Measurements from ENCODE around the gene FSCN2. TPM values are rescaled to one million over a fixed set of nuclear protein-coding genes. Genes with fewer than 3 reads are reported as not detected.

FSCN2 gene
- polyA plus RNA-seq, 1 donor (not counting 4 experiments of a cell fraction or from before 2014, with no cell fraction given) = not detected

DNA sequence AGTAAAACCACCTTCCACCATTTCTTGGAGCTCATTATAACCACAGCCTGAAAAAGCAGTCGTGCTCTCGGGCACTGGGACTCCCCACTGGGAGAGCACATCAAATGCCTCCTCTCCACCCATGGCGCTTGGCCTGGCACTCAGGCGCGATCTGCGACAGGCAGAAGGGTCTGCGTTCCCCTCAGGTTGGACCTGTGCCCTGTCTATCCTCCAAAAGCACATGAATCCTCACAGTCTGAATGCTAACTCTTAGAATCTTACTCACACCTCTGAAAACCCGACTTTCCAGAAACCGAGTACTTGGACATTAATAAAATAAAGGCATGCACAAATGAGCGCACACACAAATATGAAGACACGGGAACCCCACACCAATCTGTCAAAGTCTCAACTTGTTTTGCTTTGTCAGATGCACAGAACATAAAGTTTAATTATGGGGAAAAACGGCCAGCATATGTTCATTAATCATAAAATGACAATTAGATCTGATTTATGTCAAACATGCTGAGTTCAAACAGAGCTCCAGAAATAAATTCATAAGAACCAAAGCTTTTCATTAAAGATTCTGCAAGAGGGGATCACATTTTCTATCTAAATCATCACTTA is 44.5 kb downstream of the FSCN2 start:
- peaks cover 44 to 45% of the 10 kb centered on the region in 2 experiments for H3K36me3 ChIP-seq (ENCODE audit: control insufficient read depth in 2 of 2, extremely low read depth in 1 of 2, insufficient read depth in 2 of 2, low read length in 2 of 2)
- H2AFZ ChIP-seq (ENCODE audit: control insufficient read depth, low read length) = no peak overlapping the region
- H3K9ac ChIP-seq (ENCODE audit: control insufficient read depth, extremely low read depth, insufficient read depth, low read length) = no peak overlapping the region
- peaks cover 28% of the 10 kb centered on the region for H3K4me1 ChIP-seq (ENCODE audit: control insufficient read depth, extremely low read depth, insufficient read depth, low read length)
- DNase-seq (ENCODE audit: low read depth, low spot score) (no peak), FAIRE-seq (no peak)
- H3K27ac ChIP-seq (ENCODE audit: control insufficient read depth, insufficient read depth, low read length) = no peak overlapping the region
- TF ChIP-seq, protein P1, sequence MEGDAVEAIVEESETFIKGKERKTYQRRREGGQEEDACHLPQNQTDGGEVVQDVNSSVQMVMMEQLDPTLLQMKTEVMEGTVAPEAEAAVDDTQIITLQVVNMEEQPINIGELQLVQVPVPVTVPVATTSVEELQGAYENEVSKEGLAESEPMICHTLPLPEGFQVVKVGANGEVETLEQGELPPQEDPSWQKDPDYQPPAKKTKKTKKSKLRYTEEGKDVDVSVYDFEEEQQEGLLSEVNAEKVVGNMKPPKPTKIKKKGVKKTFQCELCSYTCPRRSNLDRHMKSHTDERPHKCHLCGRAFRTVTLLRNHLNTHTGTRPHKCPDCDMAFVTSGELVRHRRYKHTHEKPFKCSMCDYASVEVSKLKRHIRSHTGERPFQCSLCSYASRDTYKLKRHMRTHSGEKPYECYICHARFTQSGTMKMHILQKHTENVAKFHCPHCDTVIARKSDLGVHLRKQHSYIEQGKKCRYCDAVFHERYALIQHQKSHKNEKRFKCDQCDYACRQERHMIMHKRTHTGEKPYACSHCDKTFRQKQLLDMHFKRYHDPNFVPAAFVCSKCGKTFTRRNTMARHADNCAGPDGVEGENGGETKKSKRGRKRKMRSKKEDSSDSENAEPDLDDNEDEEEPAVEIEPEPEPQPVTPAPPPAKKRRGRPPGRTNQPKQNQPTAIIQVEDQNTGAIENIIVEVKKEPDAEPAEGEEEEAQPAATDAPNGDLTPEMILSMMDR (optimal IDR thresholded peaks at IDR 0.05 in 1 of 3, IDR thresholded peaks at IDR 0.05 in 1 of 3, conservative IDR thresholded peaks at IDR 0.05 in 1 of 3; ENCODE audit: extremely low read depth in 1 of 3, insufficient read depth in 2 of 3, low read length in 3 of 3) = no peak
- TF ChIP-seq EZH2 (IDR thresholded peaks at IDR 0.05; ENCODE audit: low read length) = no peak
- no peaks in the 10 kb centered on the region for H3K27me3 ChIP-seq (ENCODE audit: control insufficient read depth, extremely low read depth, insufficient read depth, low read length)
- H3K4me3 ChIP-seq (ENCODE audit: control insufficient read depth in 2 of 3, extremely low read depth in 1 of 3, insufficient read depth in 2 of 3, low read depth in 1 of 3, low read length in 3 of 3) = no peak overlapping the region
- no peak overlapping the region for H3K4me2 ChIP-seq (ENCODE audit: control insufficient read depth, extremely low read depth, insufficient read depth, low read depth, low read length)
- H3K9me1 ChIP-seq (ENCODE audit: control insufficient read depth, extremely low read depth, insufficient read depth, low read length) = peaks cover 7% of the 10 kb centered on the region
- dilution Hi-C loops (cut with MboI; ENCODE audit: extremely low pct_ligation_motif_present, low sequenced_read_pairs) = no loop called here
- H3K9me3 ChIP-seq (ENCODE audit: control insufficient read depth, low read depth, low read length) = no peaks in the 10 kb centered on the region
- peaks cover 4% of the 10 kb centered on the region for H4K20me1 ChIP-seq (ENCODE audit: control insufficient read depth, extremely low read depth, insufficient read depth, low read length)
- peaks cover 10% of the 10 kb centered on the region for H3K79me2 ChIP-seq (ENCODE audit: control insufficient read depth, insufficient read depth, low read length)

DNA sequence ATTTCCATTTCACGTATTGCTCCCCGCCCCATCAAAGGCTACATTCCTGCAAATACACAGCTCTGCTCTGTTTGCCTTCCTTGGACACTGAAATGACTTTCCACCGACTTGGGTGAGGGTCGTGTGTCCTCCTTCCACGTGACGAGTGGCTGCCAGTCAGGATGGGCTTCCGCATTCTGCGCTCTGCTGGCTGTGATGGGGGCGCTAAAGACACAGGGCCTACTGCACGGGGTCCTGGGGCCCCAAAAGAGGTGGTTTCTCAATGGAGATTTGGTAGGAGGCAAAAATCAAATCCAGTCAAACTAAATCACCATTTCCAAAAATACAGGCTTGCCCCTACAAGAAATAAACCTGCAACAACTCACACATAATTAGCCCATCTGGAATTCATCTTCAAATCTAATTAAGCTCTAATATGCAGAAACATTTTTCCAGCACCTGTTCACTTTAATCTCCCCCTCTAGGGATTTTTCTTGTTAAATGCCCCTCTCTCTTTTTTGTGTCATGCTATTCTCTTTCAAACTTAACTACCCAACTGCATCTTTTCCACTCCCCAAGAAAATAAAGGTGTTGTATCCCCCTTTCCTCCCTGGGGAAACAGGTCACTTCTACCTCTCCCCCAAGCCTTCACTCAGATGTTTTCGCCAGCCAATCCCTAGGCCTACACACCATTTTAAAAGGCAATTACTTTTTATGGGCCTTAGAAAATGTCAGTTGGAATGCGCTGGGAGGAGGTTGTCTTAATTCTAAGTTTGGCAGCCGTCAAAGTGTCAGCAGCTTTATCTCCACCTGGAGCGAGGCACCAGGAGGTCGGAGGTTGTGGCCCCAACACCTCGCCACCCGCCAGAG is 45.8 kb downstream of the FSCN2 start:
- no peak overlapping the region for H2AFZ ChIP-seq (ENCODE audit: control insufficient read depth, low read length)
- H3K36me3 ChIP-seq (ENCODE audit: control insufficient read depth in 2 of 2, extremely low read depth in 1 of 2, insufficient read depth in 2 of 2, low read length in 2 of 2) = peaks cover 35 to 50% of the 10 kb centered on the region in 2 experiments
- no peak overlapping the region for H3K9ac ChIP-seq (ENCODE audit: control insufficient read depth, extremely low read depth, insufficient read depth, low read length)
- peaks cover 16% of the 10 kb centered on the region for H3K79me2 ChIP-seq (ENCODE audit: control insufficient read depth, insufficient read depth, low read length)
- dilution Hi-C loops (cut with MboI; ENCODE audit: extremely low pct_ligation_motif_present, low sequenced_read_pairs) = no loop called here
- peaks cover 4% of the 10 kb centered on the region for H4K20me1 ChIP-seq (ENCODE audit: control insufficient read depth, extremely low read depth, insufficient read depth, low read length)
- H3K9me1 ChIP-seq (ENCODE audit: control insufficient read depth, extremely low read depth, insufficient read depth, low read length) = peaks cover 13% of the 10 kb centered on the region
- no peak for FAIRE-seq
- no peaks in the 10 kb centered on the region for H3K9me3 ChIP-seq (ENCODE audit: control insufficient read depth, low read depth, low read length)
- no peak overlapping the region for H3K27ac ChIP-seq (ENCODE audit: control insufficient read depth, insufficient read depth, low read length)
- peaks cover 34% of the 10 kb centered on the region for H3K4me1 ChIP-seq (ENCODE audit: control insufficient read depth, extremely low read depth, insufficient read depth, low read length)
- no peak overlapping the region for H3K4me3 ChIP-seq (ENCODE audit: control insufficient read depth in 2 of 3, extremely low read depth in 1 of 3, insufficient read depth in 2 of 3, low read depth in 1 of 3, low read length in 3 of 3)
- TF ChIP-seq, protein P1 (optimal IDR thresholded peaks at IDR 0.05 in 1 of 3, IDR thresholded peaks at IDR 0.05 in 1 of 3, conservative IDR thresholded peaks at IDR 0.05 in 1 of 3; ENCODE audit: extremely low read depth in 1 of 3, insufficient read depth in 2 of 3, low read length in 3 of 3) = no peak
- H3K27me3 ChIP-seq (ENCODE audit: control insufficient read depth, extremely low read depth, insufficient read depth, low read length) = no peaks in the 10 kb centered on the region
- no peak for DNase-seq (ENCODE audit: low read depth, low spot score)
- H3K4me2 ChIP-seq (ENCODE audit: control insufficient read depth, extremely low read depth, insufficient read depth, low read depth, low read length) = no peak overlapping the region
